ENCODE measurements around the gene TBC1D32. TPM values are rescaled to one million over a fixed set of nuclear protein-coding genes. Genes with fewer than 3 reads are reported as not detected.
"Not testable (repeated sequence)": the region's sequence is repeated elsewhere in the genome, so short reads cannot be mapped to it uniquely, and the experiment has no call there.

The TBC1D32 gene
- polyA plus RNA-seq, 3 donors from 2014 or later, result 0.67 to 2.6 (median 0.83) TPM

DNA sequence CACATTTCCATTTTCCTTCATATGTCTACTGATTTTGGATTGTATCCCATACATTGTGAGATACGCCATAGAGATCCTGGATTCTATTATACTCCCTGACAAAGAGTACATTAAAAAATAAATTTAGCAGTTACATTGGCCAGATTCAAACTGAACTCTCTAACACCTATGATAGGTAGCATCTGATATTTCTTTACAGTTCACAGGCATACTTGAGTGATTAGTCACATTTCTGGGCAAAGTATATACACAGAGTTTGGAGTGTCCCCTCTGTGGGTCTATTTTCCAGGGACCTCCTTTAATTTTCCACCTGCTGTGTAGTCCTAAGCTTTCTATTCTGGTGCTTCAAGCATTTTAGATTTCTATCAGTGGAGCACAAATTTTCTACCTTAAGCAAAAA lies 96.4 kb downstream of the TBC1D32 start:
- H3K4me3 Mint-ChIP-seq, result no peak overlapping the region
- peaks cover 0 to under 1% (median 0%) of the 10 kb centered on the region in 6 donors for H3K9me3 Mint-ChIP-seq
- H3K27ac Mint-ChIP-seq, result no peak overlapping the region
- H3K4me1 Mint-ChIP-seq, result peaks cover 3 to 10% of the 10 kb centered on the region in 2 donors
- no peaks in the 10 kb centered on the region for H3K27me3 Mint-ChIP-seq (ENCODE audit: low read depth in 3 of 3)
- peaks cover 33 to 56% (median 40%) of the 10 kb centered on the region in 3 donors for H3K36me3 Mint-ChIP-seq
- no peak for DNase-seq

DNA sequence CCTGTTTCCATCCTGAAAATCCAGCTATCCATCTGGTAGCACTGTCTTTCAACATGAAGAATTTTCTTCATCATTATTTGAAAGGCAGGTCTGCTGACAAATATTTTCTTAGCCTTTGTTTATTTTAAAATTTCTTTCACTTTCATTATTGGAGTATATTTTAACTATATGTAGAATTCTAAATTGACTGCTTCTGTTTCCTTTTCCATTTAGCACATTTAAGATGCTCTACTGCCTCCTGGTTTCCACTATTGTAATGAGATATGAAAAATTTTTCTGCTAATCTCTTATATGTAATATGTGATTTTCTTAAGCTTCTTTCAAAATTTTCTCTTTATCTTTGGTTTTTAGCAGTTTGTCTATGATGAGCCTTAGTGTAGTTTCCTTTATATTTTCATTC lies 97.3 kb downstream of the TBC1D32 start:
- Mint-ChIP-seq H3K4me1 (peaks cover 3 to 10% of the 10 kb centered on the region in 2 donors), H3K36me3 (peaks cover 38 to 59% (median 44%) of the 10 kb centered on the region in 3 donors), H3K4me3 (peak overlapping the region in 1 of 5 donors; percentile 60), H3K27me3 (ENCODE audit: low read depth in 3 of 3) (no peaks in the 10 kb centered on the region), H3K27ac (peak overlapping the region in 2 of 6 donors; percentile 22 to 23), H3K9me3 (peaks cover 0 to 4% (median 0%) of the 10 kb centered on the region in 6 donors)
- DNase-seq, result no peak

DNA sequence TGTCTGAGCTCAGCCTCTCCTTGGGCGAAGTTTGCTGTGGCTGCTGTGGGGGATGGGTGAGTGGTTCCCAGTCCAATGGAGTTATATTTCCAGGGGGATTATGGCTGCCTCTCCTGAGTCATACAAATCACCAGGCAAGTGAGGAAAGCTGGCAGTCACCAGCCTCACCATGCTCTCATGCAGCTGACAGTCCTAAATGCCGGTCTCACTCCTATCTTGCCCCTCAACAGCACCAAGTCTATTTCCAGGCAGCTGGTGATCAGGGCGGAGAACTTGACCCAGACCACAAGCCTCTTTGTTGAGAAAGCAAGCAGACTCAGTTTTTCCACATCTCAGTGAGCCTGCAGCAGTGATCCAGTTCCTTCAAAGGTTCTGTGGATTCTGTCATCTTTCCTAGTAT lies 98.9 kb downstream of the TBC1D32 start:
- Mint-ChIP-seq H3K4me1 (peaks cover 3 to 10% of the 10 kb centered on the region in 2 donors), H3K4me3 (no peak overlapping the region), H3K36me3 (peaks cover 44 to 56% (median 52%) of the 10 kb centered on the region in 3 donors), H3K27me3 (ENCODE audit: low read depth in 3 of 3) (no peaks in the 10 kb centered on the region), H3K27ac (no peak overlapping the region), H3K9me3 (peaks cover 0 to 5% (median 1%) of the 10 kb centered on the region in 6 donors)
- DNase-seq, result no peak

DNA sequence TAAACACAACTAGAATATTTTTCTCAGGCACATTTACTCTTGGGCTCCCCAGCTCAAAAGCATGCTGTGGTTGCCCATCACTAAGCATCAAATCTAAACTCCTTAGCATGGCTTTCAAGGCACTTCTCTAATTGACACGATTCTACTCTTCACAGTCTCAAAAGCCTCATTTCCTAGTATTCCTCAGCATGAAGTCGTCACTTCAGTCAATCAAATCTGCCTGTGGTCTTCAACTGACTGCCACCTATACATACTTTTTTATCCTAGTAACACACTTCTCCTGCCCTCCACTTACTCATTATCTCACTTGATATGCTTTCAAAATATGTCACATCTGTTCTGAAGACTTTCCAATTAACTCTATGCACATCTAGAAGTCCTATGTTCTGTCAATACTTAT lies 110.3 kb downstream of the TBC1D32 start:
- Mint-ChIP-seq H3K4me1 (no peaks in the 10 kb centered on the region), H3K27ac (no peak overlapping the region), H3K27me3 (ENCODE audit: low read depth in 3 of 3) (no peaks in the 10 kb centered on the region), H3K36me3 (peaks cover 19 to 30% (median 29%) of the 10 kb centered on the region in 3 donors), H3K9me3 (no peaks in the 10 kb centered on the region), H3K4me3 (no peak overlapping the region)
- DNase-seq, result no peak

DNA sequence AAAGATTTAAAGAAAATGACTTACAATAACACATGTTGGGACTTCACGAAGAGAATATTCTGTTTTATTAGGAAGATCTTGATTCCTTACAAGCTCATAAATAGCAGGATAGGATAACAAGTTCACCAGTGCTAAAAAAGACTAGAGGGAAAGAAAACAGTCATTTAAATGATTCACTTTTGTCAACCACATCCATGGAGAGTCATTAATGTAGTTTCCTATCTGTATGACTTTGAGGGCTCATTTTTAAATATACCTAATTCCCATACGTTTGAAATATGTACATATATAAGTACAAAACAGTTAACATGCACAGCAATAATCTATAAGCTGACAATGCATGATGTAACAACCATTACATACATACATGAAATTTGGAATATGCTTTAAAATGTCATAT lies 111.1 kb downstream of the TBC1D32 start:
- no peak overlapping the region for H3K4me3 Mint-ChIP-seq
- H3K36me3 Mint-ChIP-seq, result peaks cover 23 to 36% (median 34%) of the 10 kb centered on the region in 3 donors
- no peaks in the 10 kb centered on the region for H3K27me3 Mint-ChIP-seq (ENCODE audit: low read depth in 3 of 3)
- no peaks in the 10 kb centered on the region for H3K4me1 Mint-ChIP-seq
- no peaks in the 10 kb centered on the region for H3K9me3 Mint-ChIP-seq
- no peak overlapping the region for H3K27ac Mint-ChIP-seq
- DNase-seq, result no peak

DNA sequence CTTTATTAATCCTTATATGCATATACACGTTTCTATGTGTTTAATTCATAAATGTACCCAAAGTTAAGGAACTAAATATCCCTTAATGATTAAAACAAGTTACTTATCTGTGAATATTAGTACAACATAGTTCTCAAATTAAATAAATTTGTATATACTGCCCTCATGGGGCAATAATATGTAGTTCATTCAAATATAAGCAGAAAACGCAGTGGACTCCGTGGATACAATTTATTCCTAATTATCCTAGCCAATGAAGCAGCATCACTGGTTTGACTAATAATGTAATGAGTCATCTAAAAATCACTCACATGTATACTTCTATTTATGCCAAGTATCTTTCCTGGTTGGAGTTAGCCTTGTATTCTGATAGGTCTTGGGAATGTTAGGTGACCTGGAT lies 111.6 kb downstream of the TBC1D32 start:
- H3K36me3 Mint-ChIP-seq, result peaks cover 28 to 41% (median 40%) of the 10 kb centered on the region in 3 donors
- H3K27ac Mint-ChIP-seq, result no peak overlapping the region
- no peak for DNase-seq
- H3K4me3 Mint-ChIP-seq, result no peak overlapping the region
- no peaks in the 10 kb centered on the region for H3K27me3 Mint-ChIP-seq (ENCODE audit: low read depth in 3 of 3)
- peaks cover 0 to 3% (median 0%) of the 10 kb centered on the region in 6 donors for H3K9me3 Mint-ChIP-seq
- H3K4me1 Mint-ChIP-seq, result no peaks in the 10 kb centered on the region

DNA sequence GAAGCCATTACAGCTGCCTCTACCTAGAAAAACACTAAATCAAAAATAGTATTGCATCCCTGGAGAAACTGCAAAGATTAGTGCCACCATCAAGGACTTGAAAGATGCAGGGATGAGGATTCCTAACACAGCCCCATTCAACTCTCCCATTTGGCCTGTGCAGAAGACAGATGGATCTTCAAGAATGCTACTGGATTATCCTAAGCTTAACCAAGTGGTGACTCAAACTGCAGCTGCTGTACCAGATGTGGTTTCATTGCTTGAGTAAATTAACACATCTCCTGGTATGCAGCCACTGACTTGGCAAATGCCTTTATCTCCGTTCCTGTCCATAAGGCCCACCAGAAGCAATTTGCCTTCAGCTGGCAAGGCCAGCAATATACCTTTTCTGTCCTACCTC lies 117.4 kb downstream of the TBC1D32 start:
- Mint-ChIP-seq H3K27me3 (ENCODE audit: low read depth in 3 of 3) (peaks cover 0 to 2% (median 0%) of the 10 kb centered on the region in 3 donors), H3K27ac (no peak overlapping the region), H3K4me3 (no peak overlapping the region), H3K36me3 (peaks cover 46 to 81% (median 79%) of the 10 kb centered on the region in 3 donors), H3K9me3 (peaks cover 0 to 10% (median 6%) of the 10 kb centered on the region in 6 donors), H3K4me1 (no peaks in the 10 kb centered on the region)
- no peak for DNase-seq

DNA sequence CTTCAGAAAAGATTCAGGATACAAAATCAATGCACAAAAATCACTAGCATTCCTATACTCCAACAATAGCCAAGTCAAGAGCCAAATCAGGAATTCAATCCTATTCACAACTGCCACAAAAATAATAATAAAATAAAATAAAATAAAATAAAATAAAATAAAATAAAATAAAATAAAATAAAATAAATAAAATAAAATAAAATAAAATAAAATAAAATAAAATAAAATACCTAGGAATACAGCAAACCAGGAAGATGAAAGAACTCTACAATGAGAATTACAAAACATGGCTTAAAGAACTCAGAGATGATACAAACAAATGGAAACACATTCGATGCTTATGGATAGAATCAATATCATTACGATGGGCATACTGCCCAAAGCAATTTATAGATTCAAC lies 120.9 kb downstream of the TBC1D32 start:
- Mint-ChIP-seq H3K9me3 (peaks cover 0 to 10% (median 6%) of the 10 kb centered on the region in 6 donors), H3K36me3 (peaks cover 29 to 69% (median 68%) of the 10 kb centered on the region in 3 donors)
- not testable (repeated sequence) for DNase-seq; H3K4me3 Mint-ChIP-seq; H3K4me1 Mint-ChIP-seq; H3K27ac Mint-ChIP-seq; H3K27me3 Mint-ChIP-seq (ENCODE audit: low read depth in 3 of 3)

DNA sequence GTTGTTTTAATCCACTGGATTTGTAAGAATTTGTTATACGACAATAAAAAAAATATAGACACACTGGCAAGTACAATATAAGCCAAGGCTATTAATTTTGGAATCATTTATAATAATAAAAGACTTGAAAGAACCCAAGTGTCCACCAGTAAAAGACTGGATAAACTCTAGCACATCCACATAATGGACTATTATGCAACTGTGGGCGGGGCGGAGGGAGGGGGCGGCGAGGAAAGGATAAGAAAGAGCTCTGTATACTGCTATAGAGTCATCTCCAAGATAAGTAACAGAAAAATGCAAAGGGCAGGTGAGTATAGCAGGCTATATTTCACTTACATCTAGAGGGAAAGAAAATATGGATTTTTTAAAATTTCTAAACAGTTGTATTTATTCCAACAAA lies 123.3 kb downstream of the TBC1D32 start:
- H3K27me3 Mint-ChIP-seq (ENCODE audit: low read depth in 3 of 3), result peaks cover 0 to 2% (median 0%) of the 10 kb centered on the region in 3 donors
- no peak overlapping the region for H3K27ac Mint-ChIP-seq
- H3K4me1 Mint-ChIP-seq, result no peaks in the 10 kb centered on the region
- DNase-seq, result no peak
- H3K9me3 Mint-ChIP-seq, result peaks cover 0 to 10% (median 4%) of the 10 kb centered on the region in 6 donors
- no peak overlapping the region for H3K4me3 Mint-ChIP-seq
- H3K36me3 Mint-ChIP-seq, result peaks cover 14 to 55% (median 55%) of the 10 kb centered on the region in 3 donors

DNA sequence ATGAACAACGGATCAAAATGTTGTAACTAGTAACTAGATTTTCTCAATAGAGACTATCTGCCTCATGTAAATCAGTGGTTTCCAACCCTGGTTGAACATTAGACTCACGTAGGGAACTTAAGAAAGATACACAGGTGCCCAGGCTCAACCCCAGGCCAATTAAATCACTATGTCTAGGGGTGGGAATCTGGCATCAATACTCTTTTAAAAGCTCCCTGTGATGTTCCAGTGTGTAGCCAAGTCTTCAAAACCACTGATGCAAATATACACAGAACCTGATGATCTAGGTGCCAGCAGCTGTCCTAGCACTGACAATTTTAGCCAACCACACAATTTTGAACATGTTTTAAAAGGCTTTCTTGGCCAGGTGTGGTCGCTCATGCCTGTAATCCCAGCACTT lies 128.7 kb downstream of the TBC1D32 start:
- DNase-seq, result no peak
- Mint-ChIP-seq H3K27me3 (ENCODE audit: low read depth in 3 of 3) (peaks cover 0 to 3% (median 0%) of the 10 kb centered on the region in 3 donors), H3K9me3 (no peaks in the 10 kb centered on the region), H3K36me3 (peaks cover 16 to 34% (median 29%) of the 10 kb centered on the region in 3 donors), H3K4me3 (no peak overlapping the region), H3K4me1 (no peaks in the 10 kb centered on the region), H3K27ac (no peak overlapping the region)

DNA sequence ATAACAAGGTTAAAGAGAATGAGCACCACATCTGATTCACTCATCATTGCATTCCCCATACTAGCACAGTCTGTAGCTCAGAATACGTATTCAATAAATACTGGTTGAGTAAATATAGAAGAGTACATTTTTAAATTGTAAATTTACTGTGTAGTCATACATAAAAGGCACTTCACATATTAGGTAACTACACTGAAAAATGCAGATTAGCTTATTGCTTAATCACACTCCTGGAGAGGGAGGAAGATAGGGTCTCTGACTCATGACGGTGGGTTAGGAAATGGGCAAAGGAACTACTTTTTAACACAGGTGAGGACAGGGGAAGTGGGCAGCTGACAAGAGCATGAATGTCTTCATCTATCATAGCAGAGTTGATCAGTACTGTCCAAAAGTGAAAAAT lies 133.2 kb downstream of the TBC1D32 start:
- no peaks in the 10 kb centered on the region for H3K4me1 Mint-ChIP-seq
- no peak overlapping the region for H3K27ac Mint-ChIP-seq
- no peak overlapping the region for H3K4me3 Mint-ChIP-seq
- no peaks in the 10 kb centered on the region for H3K9me3 Mint-ChIP-seq
- H3K27me3 Mint-ChIP-seq (ENCODE audit: low read depth in 3 of 3), result peaks cover 0 to 1% (median 0%) of the 10 kb centered on the region in 3 donors
- peaks cover 8 to 37% (median 28%) of the 10 kb centered on the region in 3 donors for H3K36me3 Mint-ChIP-seq
- DNase-seq, result no peak

DNA sequence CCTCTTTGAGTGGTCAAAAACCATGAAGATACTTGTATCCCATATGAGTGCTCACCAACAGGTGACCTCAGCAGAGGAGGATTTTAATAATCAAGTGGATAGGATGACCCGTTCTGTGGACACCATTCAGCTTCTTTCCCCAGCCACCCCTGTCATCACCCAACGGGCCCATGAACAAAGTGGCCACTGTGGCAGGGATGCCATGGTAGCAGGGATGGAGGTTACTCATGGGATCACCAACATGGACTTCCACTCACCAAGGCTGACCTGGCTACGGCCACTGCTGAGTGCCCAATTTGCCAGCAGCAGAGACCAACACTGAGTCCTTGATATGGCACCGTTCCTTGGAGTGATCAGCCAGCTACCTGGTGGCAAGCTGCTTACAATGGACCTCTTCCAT lies 138.2 kb downstream of the TBC1D32 start:
- peaks cover 8 to 45% (median 36%) of the 10 kb centered on the region in 3 donors for H3K36me3 Mint-ChIP-seq
- H3K27ac Mint-ChIP-seq; H3K4me1 Mint-ChIP-seq; H3K4me3 Mint-ChIP-seq; DNase-seq; H3K27me3 Mint-ChIP-seq (ENCODE audit: low read depth in 3 of 3); H3K9me3 Mint-ChIP-seq: not testable (repeated sequence)

DNA sequence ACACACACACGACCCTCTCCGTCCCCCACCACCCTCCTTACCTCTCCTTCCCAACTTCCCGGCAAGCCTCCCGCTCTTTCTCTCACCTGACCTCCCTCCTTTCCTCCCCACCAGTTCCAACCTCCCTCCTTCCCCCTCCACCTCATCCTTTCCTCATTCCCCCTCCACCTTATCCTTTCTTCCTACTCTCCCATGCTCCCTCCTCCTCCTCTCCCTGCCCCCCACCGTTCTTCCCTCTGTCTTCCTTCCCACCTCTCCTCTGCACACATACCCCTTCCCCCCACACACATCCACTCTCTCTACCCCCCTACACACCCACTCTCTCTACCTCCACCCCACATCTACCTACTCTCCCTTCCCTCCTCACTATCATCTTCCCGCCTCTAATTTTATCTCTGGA lies 144.2 kb downstream of the TBC1D32 start:
- no peaks in the 10 kb centered on the region for H3K9me3 Mint-ChIP-seq
- no peak overlapping the region for H3K27ac Mint-ChIP-seq
- DNase-seq, result no peak
- peaks cover 0 to 27% (median 12%) of the 10 kb centered on the region in 3 donors for H3K36me3 Mint-ChIP-seq
- H3K4me1 Mint-ChIP-seq, result no peaks in the 10 kb centered on the region
- no peak overlapping the region for H3K4me3 Mint-ChIP-seq
- H3K27me3 Mint-ChIP-seq (ENCODE audit: low read depth in 3 of 3), result peaks cover 0 to 2% (median 0%) of the 10 kb centered on the region in 3 donors

DNA sequence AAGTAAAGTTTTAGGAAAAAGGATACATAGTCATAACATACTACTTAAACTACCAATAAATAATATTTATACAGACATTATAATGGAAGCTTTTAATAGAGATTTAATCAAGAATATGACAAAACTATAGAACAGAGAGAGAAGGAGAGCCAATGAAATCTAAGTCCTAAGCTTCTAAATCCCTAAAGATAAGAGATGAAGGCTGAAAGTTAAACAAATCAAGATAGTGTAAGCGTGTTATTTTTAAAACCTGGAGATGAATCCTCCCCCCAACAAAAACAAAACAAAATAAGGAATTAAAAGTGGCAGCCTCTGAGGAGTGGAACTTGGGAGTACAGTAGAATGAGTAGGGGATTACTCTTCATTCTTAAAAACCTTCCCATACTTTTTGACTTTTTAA lies 145.9 kb downstream of the TBC1D32 start:
- Mint-ChIP-seq H3K9me3 (no peaks in the 10 kb centered on the region), H3K27me3 (ENCODE audit: low read depth in 3 of 3) (peaks cover 0 to 2% (median 0%) of the 10 kb centered on the region in 3 donors), H3K4me1 (no peaks in the 10 kb centered on the region), H3K27ac (no peak overlapping the region), H3K36me3 (peaks cover 0 to 31% (median 5%) of the 10 kb centered on the region in 3 donors), H3K4me3 (no peak overlapping the region)
- no peak for DNase-seq

DNA sequence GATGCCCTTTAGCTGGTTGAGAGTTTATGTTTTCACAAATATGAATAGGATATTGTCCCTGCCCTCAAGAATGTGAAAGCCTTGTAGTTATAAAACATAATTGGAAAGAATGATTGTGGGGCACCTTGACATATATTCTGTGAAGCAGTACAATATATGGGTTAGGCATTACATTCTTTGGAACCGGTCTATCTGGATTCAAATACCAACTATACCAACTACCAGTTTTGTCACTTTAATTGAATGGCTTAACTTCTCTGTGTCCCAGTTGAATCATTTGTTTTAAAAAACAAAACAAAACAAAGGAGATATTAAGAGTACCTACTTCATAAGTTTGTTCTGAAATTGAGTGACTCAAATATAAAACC lies 146.5 kb downstream of the TBC1D32 start:
- Mint-ChIP-seq H3K36me3 (peaks cover 0 to 26% (median 4%) of the 10 kb centered on the region in 3 donors), H3K4me1 (no peaks in the 10 kb centered on the region), H3K9me3 (no peaks in the 10 kb centered on the region), H3K27ac (no peak overlapping the region), H3K27me3 (ENCODE audit: low read depth in 3 of 3) (peaks cover 0 to 2% (median 0%) of the 10 kb centered on the region in 3 donors), H3K4me3 (no peak overlapping the region)
- no peak for DNase-seq
